A549 (cell line): ENCODE measurements around the gene ZWILCH.

Source experiments
- BHLHE40 ChIP-seq: IDR thresholded peaks from 2 replicates; pipeline ENCODE4 v1.6.1; 2012; ENCODE audit warnings: low read depth, low read length, inconsistent platforms
- CHD2 ChIP-seq: fragments of 150-350 bp; IDR thresholded peaks from 2 replicates; pipeline ENCODE4 v1.6.1; 2014; ENCODE audit warnings: low read length; ENCODE audit not compliant: partially characterized antibody
- CTCF ChIP-seq: fragments of >200 bp; sonication (Bioruptor Twin); formaldehyde crosslinking; IDR thresholded peaks from 3 replicates; pipeline ENCODE4 v1.5.1; 2016
- FOSL2 ChIP-seq, 2 experiments: fragments of 450-650 bp in 1 of 2; fragments of >200 bp in 1 of 2; sonication (Bioruptor Twin) in 1 of 2; formaldehyde crosslinking; IDR thresholded peaks; 2 replicates each; pipeline versions ENCODE4 v1.5.0 to v1.6.1; 2016 to 2020; ENCODE audit warnings: mild to moderate bottlenecking in 1 of 2, moderate library complexity in 1 of 2
- POLR2A ChIP-seq: IDR thresholded peaks from 2 replicates; pipeline ENCODE4 v1.6.1; 2012; ENCODE audit warnings: mild to moderate bottlenecking, low read length
- ZSCAN20 ChIP-seq: fragments of 250-450 bp; sonication (Bioruptor Pico); IDR thresholded peaks from 2 replicates; pipeline ENCODE4 v1.8.0; 2022; ENCODE audit warnings: mild to moderate bottlenecking, moderate library complexity

GRCh38 chr15:66462627-66463026, 42.5 kb upstream of the ZWILCH start:
- TF ChIP-seq FOSL2 (IDR thresholded peaks at IDR 0.05) (no peak), FOSL2 (CRISPR knock-in tag; IDR thresholded peaks at IDR 0.05) (no peak), CTCF (no peak), CHD2 (no peak), POLR2A (no peak), BHLHE40 (no peak), ZSCAN20 (CRISPR knock-in tag) (no peak)
